ENCODE measurements around the gene DIS3L2. TPM values are rescaled to one million over a fixed set of nuclear protein-coding genes. Genes with fewer than 3 reads are reported as not detected.

DIS3L2 gene
- total and polyA plus RNA-seq, 2 experiments from 2014 or later = 15.2 to 25.3 TPM

DNA sequence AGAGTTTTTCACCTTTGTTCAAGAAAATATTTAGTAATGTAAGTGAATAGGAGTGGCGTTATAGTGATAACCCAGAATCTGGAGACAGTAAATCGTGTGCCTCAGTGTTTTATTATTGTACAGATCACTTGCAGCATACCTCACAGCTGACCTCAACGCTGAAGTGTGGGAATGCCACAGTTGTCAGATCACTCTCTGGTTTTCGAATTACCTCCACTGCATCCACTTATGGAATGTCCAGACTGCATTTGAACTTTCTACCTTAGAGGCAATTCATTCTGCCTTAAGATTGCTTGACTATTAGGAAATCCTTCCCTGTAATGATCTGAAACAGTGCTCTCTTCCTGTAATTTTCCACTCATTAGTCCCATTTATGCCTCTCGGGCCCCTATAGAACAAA lies 252.5 kb downstream of the DIS3L2 start:
- DNase-seq (ENCODE audit: low spot score) (no peak), ATAC-seq (no peak)
- Mint-ChIP-seq H3K4me1 (peaks cover 10% of the 10 kb centered on the region), H3K9me3 (no peaks in the 10 kb centered on the region), H3K27ac (no peak overlapping the region), H3K4me3 (no peak overlapping the region), H3K36me3 (ENCODE audit: low read depth) (no peaks in the 10 kb centered on the region), H3K27me3 (ENCODE audit: insufficient read depth, low read depth, poor library complexity) (peaks cover 2% of the 10 kb centered on the region)
- Histone ChIP-seq H3K79me2 (replicated peaks; ENCODE audit: insufficient read depth) (no peaks in the 10 kb centered on the region), H3K27ac (ENCODE audit: low read depth) (no peak overlapping the region), H3K36me3 (ENCODE audit: insufficient read depth) (no peaks in the 10 kb centered on the region), H3F3A (replicated peaks; ENCODE audit: low read depth) (no peaks in the 10 kb centered on the region), H2AFZ (no peak overlapping the region), H3K4me3 (no peak overlapping the region), H3K4me2 (no peak overlapping the region), H4K20me1 (replicated peaks; ENCODE audit: insufficient read depth) (peaks cover 3% of the 10 kb centered on the region; the same call in 1 of the 2 replicates), H3K27me3 (ENCODE audit: insufficient read depth) (no peaks in the 10 kb centered on the region), H3K9me2 (ENCODE audit: insufficient read depth) (no peaks in the 10 kb centered on the region), H3K4me1 (ENCODE audit: insufficient read depth) (no peaks in the 10 kb centered on the region)
- TF ChIP-seq EZH2phosphoT487 (IDR thresholded peaks at IDR 0.05; ENCODE audit: unreplicated experiment) (no peak), STAT1 (IDR thresholded peaks at IDR 0.05; ENCODE audit: unreplicated experiment) (no peak), EZH2 (IDR thresholded peaks at IDR 0.05; ENCODE audit: low read depth, unreplicated experiment) (no peak), NANOG (IDR thresholded peaks at IDR 0.05; ENCODE audit: borderline replicate concordance) (no peak), ZNF114 (CRISPR knock-in tag; IDR thresholded peaks at IDR 0.05) (no peak), JUNB (IDR thresholded peaks at IDR 0.05; ENCODE audit: unreplicated experiment) (no peak), CREB1 (CRISPR knock-in tag; IDR thresholded peaks at IDR 0.05; ENCODE audit: low read depth) (no peak)
- TF ChIP-seq, protein P1, sequence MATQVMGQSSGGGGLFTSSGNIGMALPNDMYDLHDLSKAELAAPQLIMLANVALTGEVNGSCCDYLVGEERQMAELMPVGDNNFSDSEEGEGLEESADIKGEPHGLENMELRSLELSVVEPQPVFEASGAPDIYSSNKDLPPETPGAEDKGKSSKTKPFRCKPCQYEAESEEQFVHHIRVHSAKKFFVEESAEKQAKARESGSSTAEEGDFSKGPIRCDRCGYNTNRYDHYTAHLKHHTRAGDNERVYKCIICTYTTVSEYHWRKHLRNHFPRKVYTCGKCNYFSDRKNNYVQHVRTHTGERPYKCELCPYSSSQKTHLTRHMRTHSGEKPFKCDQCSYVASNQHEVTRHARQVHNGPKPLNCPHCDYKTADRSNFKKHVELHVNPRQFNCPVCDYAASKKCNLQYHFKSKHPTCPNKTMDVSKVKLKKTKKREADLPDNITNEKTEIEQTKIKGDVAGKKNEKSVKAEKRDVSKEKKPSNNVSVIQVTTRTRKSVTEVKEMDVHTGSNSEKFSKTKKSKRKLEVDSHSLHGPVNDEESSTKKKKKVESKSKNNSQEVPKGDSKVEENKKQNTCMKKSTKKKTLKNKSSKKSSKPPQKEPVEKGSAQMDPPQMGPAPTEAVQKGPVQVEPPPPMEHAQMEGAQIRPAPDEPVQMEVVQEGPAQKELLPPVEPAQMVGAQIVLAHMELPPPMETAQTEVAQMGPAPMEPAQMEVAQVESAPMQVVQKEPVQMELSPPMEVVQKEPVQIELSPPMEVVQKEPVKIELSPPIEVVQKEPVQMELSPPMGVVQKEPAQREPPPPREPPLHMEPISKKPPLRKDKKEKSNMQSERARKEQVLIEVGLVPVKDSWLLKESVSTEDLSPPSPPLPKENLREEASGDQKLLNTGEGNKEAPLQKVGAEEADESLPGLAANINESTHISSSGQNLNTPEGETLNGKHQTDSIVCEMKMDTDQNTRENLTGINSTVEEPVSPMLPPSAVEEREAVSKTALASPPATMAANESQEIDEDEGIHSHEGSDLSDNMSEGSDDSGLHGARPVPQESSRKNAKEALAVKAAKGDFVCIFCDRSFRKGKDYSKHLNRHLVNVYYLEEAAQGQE (IDR thresholded peaks at IDR 0.05; ENCODE audit: unreplicated experiment) = no peak
- TF ChIP-seq, protein P2, sequence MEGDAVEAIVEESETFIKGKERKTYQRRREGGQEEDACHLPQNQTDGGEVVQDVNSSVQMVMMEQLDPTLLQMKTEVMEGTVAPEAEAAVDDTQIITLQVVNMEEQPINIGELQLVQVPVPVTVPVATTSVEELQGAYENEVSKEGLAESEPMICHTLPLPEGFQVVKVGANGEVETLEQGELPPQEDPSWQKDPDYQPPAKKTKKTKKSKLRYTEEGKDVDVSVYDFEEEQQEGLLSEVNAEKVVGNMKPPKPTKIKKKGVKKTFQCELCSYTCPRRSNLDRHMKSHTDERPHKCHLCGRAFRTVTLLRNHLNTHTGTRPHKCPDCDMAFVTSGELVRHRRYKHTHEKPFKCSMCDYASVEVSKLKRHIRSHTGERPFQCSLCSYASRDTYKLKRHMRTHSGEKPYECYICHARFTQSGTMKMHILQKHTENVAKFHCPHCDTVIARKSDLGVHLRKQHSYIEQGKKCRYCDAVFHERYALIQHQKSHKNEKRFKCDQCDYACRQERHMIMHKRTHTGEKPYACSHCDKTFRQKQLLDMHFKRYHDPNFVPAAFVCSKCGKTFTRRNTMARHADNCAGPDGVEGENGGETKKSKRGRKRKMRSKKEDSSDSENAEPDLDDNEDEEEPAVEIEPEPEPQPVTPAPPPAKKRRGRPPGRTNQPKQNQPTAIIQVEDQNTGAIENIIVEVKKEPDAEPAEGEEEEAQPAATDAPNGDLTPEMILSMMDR (conservative IDR thresholded peaks at IDR 0.05; ENCODE audit: low read depth in 2 of 2) = no peak
- TF ChIP-seq, protein P3, sequence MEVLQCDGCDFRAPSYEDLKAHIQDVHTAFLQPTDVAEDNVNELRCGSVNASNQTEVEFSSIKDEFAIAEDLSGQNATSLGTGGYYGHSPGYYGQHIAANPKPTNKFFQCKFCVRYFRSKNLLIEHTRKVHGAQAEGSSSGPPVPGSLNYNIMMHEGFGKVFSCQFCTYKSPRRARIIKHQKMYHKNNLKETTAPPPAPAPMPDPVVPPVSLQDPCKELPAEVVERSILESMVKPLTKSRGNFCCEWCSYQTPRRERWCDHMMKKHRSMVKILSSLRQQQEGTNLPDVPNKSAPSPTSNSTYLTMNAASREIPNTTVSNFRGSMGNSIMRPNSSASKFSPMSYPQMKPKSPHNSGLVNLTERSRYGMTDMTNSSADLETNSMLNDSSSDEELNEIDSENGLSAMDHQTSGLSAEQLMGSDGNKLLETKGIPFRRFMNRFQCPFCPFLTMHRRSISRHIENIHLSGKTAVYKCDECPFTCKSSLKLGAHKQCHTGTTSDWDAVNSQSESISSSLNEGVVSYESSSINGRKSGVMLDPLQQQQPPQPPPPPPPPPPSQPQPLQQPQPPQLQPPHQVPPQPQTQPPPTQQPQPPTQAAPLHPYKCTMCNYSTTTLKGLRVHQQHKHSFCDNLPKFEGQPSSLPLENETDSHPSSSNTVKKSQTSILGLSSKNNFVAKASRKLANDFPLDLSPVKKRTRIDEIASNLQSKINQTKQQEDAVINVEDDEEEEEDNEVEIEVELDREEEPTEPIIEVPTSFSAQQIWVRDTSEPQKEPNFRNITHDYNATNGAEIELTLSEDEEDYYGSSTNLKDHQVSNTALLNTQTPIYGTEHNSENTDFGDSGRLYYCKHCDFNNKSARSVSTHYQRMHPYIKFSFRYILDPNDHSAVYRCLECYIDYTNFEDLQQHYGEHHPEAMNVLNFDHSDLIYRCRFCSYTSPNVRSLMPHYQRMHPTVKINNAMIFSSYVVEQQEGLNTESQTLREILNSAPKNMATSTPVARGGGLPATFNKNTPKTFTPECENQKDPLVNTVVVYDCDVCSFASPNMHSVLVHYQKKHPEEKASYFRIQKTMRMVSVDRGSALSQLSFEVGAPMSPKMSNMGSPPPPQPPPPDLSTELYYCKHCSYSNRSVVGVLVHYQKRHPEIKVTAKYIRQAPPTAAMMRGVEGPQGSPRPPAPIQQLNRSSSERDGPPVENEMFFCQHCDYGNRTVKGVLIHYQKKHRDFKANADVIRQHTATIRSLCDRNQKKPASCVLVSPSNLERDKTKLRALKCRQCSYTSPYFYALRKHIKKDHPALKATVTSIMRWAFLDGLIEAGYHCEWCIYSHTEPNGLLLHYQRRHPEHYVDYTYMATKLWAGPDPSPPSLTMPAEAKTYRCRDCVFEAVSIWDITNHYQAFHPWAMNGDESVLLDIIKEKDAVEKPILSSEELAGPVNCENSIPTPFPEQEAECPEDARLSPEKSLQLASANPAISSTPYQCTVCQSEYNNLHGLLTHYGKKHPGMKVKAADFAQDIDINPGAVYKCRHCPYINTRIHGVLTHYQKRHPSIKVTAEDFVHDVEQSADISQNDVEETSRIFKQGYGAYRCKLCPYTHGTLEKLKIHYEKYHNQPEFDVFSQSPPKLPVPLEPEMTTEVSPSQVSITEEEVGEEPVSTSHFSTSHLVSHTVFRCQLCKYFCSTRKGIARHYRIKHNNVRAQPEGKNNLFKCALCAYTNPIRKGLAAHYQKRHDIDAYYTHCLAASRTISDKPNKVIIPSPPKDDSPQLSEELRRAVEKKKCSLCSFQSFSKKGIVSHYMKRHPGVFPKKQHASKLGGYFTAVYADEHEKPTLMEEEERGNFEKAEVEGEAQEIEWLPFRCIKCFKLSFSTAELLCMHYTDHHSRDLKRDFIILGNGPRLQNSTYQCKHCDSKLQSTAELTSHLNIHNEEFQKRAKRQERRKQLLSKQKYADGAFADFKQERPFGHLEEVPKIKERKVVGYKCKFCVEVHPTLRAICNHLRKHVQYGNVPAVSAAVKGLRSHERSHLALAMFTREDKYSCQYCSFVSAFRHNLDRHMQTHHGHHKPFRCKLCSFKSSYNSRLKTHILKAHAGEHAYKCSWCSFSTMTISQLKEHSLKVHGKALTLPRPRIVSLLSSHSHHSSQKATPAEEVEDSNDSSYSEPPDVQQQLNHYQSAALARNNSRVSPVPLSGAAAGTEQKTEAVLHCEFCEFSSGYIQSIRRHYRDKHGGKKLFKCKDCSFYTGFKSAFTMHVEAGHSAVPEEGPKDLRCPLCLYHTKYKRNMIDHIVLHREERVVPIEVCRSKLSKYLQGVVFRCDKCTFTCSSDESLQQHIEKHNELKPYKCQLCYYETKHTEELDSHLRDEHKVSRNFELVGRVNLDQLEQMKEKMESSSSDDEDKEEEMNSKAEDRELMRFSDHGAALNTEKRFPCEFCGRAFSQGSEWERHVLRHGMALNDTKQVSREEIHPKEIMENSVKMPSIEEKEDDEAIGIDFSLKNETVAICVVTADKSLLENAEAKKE (CRISPR knock-in tag; IDR thresholded peaks at IDR 0.05) = no peak
- TF ChIP-seq, protein P4, sequence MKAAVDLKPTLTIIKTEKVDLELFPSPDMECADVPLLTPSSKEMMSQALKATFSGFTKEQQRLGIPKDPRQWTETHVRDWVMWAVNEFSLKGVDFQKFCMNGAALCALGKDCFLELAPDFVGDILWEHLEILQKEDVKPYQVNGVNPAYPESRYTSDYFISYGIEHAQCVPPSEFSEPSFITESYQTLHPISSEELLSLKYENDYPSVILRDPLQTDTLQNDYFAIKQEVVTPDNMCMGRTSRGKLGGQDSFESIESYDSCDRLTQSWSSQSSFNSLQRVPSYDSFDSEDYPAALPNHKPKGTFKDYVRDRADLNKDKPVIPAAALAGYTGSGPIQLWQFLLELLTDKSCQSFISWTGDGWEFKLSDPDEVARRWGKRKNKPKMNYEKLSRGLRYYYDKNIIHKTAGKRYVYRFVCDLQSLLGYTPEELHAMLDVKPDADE (IDR thresholded peaks at IDR 0.05) = no peak
